Measurements from ENCODE around the gene IL17RD.

The IL17RD gene

DNA sequence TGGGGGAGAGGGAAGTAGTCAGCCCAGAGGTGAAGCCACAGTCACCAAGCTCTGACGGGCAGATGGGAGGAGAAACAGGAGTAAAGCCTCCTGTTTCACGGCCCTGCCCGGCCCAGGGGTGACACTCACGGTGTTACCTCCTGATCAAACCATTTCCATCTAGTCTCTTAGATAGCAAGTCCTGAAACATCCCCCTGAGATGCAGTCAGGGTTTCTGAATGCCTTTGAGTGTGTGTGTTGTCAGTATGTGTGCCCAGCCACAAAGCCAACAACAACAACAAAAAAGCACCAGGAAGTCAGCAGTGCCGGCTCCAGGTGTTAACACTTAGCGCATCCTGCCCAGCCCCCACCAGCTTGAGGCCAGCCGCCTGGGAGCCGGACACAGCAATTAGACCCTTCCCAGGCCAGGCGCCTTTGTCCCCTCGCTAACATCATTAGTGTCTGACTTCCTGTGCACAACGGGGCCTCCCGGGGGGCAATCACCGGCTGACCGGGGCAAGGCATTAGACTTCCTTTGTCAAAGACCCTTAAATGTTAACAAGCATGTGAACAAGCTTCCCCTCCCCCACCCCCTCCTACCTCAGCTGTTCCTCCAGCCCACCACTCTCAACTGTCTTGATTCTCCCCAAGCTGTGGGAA is 34.5 kb downstream of the IL17RD start:
- no peak for DNase-seq

DNA sequence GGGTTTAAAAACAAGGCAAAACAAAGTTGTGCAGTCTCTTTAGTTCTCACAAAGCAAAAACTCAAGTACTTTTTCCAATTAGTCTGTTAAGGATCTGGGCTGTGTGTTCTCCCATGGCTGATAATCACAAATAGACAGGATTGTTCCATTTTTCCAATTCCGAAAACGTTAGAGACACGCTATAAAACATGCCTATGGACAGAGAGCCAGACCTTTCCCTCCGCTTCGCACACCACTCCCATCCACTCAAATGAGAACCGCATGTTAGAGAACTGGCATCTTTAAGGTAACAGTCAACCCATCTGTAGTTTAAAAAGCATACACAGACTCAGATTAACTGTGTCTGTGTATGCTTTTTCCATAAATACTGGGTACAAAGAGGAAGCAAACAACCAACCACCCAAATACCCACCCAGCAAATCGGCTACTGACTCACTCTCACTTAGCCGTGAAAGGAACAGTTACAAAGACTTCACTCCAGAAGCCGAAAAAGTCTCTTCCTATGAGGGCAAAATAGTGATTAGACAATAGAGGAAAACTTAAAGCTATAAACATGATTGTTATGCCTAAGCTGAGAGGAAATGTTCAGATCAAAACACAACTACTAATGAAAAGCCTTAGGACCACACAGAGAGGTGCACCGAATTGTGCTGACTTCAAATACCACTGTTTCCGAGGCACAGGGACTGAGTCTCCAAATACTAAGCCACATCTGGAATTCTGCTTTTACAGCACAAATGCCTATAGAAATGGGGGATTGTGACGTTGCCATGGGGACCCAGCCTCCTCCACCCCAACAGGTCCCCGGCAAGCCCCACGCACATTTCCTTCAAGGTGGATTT is 36.1 kb downstream of the IL17RD start:
- DNase-seq, result no peak

DNA sequence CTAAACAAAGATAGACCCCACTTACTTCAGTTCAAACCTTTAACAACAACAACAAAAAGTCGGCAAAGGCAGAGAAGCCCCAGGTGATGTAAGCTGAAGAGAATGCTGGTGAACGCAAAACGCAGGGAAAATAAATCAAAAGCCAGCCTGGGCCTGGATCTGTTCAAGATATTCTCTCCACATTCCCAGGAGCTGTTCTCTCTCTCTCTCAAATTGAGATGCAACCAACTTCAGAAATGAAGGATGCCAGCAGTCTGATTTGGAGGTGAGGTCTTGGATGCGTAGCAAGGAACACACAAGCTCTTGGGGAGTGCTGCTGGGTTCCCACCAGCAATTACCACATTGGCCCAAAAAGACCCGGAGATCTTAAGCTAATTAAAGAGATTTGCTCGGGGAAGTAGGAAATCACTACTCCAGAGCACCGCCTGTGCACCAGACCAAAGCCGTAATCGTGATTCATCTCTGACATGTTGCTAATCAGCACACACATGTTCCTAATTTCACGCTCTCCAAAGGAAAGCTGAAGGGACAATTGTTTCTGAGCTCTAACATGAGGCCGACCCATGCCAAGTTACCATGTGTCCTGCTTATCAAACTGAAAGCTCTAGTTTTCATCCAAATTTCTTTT is 37.1 kb downstream of the IL17RD start:
- DNase-seq, result no peak

DNA sequence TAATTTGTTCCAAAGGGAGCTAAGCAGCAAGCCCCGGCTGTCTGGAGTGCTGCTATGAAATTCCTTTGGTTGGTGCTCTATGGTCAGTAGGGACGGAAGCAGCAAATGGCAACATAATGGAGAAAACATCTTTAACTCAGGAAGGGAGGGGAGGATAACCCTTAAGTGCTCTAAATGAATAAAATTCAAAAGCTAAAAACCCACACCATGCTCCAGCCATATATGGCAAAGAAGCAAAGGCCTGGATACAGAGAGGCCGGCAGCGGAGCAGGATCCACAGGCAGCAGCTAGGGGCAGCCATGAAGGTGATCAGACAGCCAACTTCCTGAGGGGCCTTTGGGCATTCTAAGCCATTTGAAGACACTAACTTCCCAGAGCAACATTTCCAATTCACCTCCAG is 38.9 kb downstream of the IL17RD start:
- DNase-seq, result no peak

DNA sequence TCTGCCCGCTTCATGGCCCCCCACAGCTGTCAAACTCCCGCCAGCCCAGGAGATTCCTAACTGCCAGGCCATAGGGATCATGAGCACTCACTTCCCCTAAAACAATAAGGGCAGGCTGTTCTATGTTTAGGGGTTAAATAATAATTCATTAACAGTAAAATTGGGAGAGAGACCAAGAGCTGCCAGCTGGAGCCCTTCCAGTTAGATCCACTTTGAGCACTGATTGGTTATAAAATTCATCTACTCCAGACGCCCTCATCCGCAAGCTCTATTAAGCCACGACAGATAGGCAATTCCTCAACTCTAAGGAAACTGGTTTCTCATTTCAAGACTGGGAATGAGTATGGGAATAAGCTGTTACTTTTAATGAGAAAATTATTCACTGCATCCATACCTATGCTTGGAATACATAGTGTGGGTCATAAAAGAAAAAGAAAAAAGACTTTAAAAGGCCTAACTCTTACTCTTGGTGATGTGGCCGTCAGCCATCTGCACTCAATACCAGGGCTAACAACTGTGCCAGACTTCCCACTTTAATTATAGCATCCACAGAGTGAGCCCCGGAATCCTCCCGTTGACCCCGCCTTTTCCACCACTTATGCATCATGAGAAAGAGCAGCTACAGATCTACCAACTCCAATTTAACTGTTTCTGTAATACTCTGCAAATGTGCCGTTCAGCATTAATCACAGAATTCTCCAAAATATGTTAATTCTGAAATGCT is 44.5 kb downstream of the IL17RD start:
- DNase-seq, result no peak

DNA sequence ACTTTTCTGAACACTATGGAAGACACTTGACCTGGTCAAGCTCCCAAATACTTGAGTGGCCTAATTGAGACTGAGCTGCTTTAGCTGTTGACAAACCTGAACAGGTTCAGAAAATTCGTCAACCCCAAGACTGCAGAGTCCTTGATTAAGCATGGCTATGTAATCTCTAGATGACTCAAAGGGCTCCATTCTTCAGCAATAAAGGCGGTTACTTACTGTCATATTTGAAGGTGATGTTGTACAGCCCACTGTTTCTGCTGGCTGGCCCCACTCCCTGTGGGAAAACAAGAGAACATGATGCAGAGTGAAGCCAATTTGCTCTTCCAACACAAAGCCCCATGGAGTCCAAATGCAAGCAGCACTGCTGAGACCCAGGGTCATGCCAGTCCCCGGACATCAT is 45.1 kb downstream of the IL17RD start:
- no peak for DNase-seq

DNA sequence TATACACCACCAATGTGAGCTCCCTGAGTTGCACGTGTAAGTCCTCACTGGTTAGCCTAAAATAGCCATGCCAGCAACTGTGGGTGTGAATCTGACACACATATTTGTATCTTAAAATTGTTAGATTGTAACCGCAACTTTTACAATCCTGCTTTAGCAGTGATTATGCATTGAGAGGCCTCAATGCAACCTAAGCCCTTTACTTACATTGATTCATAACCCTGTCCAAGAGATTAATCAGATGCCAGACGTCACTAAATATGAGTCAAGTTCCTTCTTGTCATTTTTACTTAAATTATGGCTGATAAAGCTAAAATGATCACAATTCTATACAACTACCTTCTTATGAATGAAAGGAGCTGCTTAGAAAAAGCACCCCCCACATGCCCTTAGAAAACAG is 46.9 kb downstream of the IL17RD start:
- DNase-seq, result no peak

DNA sequence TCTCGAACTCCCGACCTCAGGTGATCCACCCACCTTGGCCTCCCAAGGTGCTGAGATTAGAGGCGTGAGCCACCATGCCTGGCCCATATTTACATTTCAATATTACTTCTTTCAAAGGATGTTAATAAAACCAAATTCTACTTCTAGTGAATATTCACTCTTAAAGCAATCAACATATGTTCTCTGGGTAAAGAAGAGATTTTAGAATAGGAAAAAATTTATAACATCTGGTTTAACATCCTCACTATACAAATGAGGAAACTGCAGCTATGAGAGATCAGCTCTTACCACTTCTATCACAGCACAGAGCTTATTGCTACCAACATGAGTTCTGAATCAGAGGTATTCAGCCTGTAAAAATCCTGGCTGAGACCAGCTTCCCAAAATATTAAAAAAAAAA is 48.7 kb downstream of the IL17RD start:
- DNase-seq, result no peak

DNA sequence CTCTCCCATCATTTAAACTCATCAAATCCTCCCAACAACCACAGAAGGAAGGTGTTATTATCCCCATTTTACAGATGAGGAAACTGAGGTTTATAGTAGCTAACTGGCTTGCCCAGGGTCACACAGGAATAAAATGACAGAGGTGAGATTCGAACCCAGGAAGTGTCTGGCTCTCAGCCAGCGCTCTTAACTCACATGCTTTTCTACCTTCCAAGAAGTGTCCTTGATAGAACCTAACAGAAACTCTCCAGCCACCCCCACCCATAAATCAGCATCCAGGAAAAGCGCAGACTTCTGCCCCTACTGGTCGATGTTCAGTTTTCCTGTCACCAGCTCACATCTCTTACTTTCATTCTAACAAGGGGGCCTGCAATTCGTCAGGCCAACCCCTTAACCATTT is 52.9 kb downstream of the IL17RD start:
- DNase-seq, result no peak

DNA sequence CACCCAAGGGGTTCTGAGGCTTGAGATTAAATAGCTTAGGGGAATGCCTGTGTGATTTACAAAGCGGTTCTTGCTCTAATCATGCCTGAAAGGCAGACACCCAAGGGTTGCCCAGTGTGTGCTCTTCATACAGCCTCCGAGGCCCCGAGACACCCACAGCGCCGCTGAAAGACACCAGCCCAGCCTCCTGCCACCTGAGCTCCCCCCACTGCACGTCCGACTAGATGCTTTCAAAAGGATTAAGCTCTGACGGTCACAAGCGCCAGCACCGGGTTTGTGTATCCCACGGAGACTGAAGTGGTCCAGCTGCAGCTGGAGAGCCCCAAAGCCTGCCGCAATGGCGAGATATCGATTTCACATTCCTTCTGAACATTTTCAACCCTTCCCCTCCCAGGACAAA is 54.4 kb downstream of the IL17RD start:
- no peak for DNase-seq

DNA sequence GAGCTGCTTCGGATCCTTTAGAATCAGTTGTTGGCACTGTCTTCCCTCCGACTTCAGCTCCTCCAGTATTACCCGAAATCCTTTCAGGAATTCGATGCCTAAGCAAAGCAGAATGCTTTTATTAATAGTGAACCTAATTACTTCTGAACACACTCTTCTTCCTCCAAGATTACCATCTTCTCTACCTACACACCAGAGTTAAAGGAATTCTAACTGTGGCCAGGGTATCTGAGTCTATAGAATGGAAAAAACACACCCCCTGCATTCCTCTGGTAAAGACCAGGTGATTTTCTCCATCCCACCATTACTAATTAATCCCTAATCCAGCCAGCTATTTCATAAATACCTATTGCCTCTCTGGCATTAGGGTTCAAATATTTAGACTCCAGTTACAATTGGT is 54.9 kb downstream of the IL17RD start:
- DNase-seq, result no peak

DNA sequence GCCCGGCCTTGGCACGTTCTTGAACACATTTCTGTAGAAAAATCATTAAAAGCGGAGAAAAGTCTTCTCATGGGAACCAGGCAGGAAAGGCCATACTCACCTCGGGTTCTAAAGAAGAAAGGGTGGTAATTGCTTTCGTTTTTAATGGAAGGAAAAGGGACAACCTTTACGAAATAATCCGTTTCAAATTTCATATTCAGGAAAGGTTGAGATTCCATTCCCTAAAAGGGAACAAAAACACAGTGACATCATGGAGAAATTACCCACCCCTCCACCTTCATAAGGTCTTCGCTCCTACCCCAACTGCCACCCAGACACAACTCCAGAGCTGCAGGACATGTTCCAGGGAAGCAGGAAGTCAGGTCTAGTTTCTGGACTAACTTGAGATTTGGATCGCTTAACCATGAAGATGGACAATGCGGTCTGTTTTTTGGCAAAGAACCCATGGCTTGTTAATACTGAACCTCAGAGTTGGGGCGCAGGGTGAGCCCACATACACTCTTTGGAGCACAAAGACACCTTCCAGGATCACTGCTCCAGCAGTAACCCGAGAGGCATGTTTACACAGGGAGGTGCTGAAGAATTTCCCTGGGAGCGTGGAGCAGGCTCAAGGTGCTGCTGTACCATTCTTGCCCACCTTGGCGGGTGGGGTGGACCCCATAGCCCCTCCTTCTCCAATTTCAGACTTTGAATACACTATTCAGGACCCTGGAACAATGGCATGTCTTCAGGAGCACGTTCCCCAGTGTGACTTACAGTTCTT is 55.5 kb downstream of the IL17RD start:
- DNase-seq, result no peak

DNA sequence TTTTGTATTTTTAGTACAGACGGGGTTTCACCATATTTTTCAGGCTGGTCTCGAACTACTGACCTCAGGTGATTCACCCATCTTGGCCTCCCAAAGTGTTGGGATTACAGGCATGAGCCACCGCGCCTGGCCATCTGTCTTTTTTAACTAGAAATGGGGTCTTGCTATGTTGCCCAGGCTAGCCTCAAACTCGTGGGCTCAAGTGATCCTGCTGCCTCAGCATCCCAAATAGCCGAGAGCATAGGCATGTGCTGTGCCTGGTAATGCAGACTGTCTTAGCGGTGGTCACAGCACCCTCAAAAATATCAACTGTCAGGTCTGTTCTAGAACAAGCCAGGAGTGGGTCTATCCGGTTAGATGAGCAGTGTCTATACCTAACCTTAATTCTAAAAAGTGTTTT is 56.5 kb downstream of the IL17RD start:
- no peak for DNase-seq

DNA sequence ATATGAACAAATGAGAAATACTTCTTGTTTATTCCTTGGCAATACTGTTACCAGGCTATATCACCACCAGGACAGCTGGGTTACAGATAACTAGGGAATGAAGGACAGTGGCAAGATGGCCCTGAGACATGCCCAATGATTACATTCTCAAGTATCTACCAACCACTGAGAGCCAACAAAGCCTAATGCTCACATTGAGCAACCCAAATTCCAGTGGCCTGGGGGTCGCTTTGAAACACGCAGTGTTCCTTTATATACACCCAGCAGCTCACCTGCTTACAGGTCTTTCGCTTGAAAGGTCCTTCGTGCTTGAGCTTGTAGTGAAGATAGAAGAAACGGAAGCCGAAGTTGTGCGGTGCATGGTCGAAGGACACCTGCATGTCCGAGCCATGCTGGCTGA is 59.6 kb downstream of the IL17RD start:
- DNase-seq, result no peak

DNA sequence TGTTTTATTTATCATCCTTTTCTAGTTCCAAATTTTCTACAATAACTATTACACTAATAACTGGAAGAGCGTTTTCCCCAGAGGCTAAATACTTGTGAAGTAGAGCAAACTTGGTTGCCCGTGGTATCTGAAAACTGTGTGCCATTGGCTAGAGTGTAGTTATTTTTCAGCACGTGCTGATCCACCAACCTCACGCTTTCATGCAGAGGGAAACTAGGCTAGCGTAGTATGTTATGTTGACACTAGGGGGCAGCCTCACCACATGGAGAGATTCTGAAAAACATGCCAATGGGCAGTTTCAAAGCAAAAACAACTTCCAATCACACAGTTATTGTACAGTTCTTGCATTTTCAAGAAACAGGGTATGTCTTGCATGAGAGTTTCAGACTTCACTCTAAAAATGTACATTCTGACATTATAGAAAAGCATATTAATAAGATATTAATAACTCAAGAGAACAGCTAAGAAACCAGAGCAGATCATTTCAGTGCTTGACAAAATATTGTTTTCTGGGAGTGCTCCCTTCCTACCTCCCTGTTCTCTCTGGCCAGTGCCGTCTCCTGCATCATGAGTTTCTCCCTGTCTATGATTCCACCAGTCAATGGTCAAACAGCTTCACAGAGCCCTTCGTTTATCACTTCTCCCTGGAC is 65.0 kb downstream of the IL17RD start:
- peak; percentile 8 to 68 for DNase-seq

DNA sequence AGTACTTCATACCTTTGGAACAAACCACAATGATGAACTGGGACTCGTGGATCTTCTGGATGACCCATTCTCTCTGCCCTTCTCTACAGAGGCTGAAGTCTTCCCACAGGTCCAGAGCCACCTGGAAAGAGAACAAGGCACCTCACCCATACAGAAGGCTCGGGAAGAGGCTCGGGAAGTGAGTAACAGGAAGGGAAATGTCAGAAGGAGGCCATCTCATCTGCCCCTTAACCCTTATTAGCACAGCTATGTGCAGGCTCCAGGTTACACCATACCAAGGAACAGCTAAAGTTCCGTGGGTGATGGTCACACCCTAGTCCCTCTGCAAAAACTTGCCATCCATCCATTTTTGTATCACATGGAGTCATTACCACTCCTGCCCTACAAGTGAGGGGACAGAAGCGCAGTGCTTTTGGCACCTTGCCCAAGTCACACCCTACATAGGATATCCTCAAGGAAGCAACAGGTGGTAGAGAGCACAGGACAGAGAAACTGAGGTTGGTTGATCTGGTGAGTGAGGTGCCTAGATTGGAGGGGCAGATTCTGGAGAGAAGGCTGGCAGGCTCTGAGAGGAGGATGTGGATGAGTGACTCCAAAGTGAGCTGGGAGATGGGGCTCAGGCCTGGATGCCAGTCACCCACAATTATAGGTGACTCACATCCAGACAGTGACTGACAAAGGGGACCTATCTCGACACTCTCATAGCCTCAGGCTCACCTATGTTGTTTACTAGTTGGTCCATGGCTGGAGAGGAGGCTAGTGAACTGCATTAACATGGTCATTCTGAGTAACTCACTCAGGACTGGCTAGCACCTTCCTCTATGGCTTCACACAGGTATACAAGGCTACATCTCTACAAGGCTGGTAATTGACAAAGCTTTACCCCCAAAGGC is 66.5 kb downstream of the IL17RD start:
- DNase-seq, result no peak

DNA sequence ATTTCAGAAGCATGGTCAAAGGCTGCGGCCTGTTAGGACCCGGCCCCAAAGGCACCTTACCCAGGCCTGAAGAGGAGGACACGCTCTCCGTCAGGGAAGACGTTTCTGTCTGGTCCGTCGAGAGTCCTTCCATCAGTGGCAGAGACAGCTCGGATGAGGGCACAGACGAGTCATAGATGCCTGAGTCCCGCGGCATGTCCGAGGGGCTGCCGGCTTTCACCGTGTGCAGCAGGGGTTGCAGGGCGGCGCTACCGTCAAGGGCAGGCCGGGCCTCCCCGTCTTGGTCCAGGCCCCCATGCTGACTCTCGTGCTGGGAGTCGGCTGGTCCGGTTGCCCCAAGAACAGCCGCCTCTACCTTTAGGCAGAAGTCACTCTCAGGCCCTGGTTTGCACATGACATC is 67.6 kb downstream of the IL17RD start:
- no peak for DNase-seq

DNA sequence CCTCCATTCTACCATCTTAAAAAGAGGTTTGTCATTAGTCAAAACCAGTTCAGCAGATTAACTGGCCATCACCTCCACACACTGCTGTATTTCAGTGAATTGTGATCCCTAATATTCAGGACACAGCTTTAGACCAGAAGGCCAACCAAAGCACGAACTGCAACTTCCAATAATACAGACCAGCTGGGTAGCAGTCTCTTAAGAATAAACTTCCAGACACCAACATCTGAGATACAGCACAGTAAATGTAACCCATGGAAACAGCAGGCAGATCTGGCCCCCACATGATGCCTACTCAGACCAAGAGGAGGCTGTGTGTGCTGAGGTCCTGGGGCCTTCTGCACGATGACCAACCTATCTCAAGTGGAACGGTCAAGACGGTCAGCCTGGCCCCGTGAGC is 69.8 kb downstream of the IL17RD start:
- no peak for DNase-seq

DNA sequence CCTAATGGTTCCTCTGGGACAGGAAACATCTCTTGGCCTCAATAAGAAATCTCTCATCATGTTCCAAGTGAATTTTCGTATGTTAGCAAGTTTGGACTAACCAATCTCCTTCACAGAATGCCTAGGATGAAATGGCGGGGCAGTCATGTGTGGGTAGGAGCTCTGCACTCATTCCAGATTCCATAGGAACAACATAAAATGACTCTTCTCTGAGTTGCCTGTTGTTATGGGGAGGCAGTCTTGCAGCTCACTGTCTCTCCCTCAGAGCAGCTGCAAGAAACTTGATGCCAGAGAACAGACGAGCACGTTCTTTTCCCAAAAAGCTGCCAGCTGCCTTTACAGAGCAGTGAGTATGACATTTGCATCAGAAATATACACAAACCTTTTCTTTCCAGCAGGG is 70.6 kb downstream of the IL17RD start:
- no peak for DNase-seq

DNA sequence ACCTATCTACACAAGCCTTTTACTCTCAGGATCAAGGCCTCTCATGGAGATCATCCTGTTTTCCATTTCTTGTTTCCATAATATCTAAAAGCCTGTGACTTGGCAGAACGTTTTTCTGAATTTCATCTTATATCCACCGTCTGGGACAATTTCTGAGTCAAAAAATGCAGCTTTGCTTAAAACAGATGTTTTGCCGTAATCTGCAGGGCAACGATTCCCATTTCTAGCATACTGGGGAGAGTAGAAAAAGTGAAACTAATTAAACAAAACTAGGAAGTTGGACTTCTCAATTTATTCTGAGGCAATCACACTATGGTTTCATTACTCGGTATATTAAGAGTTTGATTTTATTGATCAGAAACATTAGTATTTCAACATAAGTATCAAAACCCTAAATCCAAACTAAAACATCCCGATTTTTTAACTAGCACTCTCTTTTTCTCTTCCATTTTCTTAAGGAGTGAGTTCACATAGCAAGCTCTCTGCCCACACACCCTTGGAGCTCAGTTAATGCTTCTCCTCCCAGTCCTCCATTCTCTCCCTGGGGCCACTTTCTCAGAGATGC is 71.1 kb downstream of the IL17RD start:
- no peak for DNase-seq

DNA sequence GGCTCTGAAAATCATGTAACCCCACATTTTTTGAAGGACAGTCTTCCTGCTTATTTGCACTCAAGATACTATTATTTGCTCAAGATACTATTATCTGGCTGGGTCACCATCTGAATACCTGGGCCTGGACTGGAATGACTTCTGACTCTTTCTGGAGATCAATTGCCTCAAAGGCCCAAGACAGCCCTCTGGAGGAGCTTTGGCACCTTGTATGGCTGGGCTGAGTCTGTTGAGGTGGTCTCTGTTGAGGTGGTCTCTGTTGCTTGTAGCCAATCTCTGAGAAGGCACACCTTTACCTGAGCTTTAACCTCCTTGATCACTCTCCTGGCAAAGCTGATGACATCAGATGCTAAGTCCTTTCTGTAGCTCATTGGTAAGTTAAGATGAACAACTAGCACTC is 71.7 kb downstream of the IL17RD start:
- no peak for DNase-seq

Data from bone marrow (tissue), 2 donors.